ENCODE results near the gene BLCAP.

GRCh38 chr20:37520419-37520955 is 7.2 kb downstream of the BLCAP start:
- TF ChIP-seq, protein P1, sequence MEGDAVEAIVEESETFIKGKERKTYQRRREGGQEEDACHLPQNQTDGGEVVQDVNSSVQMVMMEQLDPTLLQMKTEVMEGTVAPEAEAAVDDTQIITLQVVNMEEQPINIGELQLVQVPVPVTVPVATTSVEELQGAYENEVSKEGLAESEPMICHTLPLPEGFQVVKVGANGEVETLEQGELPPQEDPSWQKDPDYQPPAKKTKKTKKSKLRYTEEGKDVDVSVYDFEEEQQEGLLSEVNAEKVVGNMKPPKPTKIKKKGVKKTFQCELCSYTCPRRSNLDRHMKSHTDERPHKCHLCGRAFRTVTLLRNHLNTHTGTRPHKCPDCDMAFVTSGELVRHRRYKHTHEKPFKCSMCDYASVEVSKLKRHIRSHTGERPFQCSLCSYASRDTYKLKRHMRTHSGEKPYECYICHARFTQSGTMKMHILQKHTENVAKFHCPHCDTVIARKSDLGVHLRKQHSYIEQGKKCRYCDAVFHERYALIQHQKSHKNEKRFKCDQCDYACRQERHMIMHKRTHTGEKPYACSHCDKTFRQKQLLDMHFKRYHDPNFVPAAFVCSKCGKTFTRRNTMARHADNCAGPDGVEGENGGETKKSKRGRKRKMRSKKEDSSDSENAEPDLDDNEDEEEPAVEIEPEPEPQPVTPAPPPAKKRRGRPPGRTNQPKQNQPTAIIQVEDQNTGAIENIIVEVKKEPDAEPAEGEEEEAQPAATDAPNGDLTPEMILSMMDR (IDR thresholded peaks at IDR 0.05): no peak
- no peak for TF ChIP-seq POLR2A (IDR thresholded peaks at IDR 0.05)

All from breast epithelium (tissue), 3 donors.